IMR-90 (cell line): ENCODE data around the gene RND3. TPM values are rescaled to one million over a fixed set of nuclear protein-coding genes. Genes with fewer than 3 reads are reported as not detected.

ENCODE experiments used
- ATAC-seq: fragments of 200-7000 bp; cut with Tn5 transposase; 2 replicates; pipeline ENCODE4 v1.9.1; 2020; ENCODE audit warnings: low read depth, mild to moderate bottlenecking, moderate library complexity
- BruUV-seq: library from RNA; stranded (reverse); fragments of 400-500 nt; replicated peaks from 2 replicates; lab custom pipeline; 2021; lab: Mats Ljungman, UMichigan
- CTCF ChIA-PET: fragments of 300-600 bp; formaldehyde crosslinking; extraction: SDS; loops from one replicate; lab custom pipeline; 2021; ENCODE audit warnings: antibody characterized with exemption; lab: Yijun Ruan, JAX
- POLR2A ChIA-PET: fragments of 300-600 bp; sonication (Branson Sonifier 250); formaldehyde crosslinking; loops from one replicate; lab custom pipeline; 2022; ENCODE audit warnings: antibody characterized with exemption; ENCODE audit not compliant: unreplicated experiment; lab: Charles Lee
- DNase-seq: peaks from one replicate; pipeline ENCODE4 v3.0.0; 2013
- H2AFZ ChIP-seq: replicated peaks from 2 replicates; pipeline ENCODE3; 2013; ENCODE audit warnings: low read length, mild to moderate bottlenecking; ENCODE audit not compliant: poor library complexity
- H2AK5ac ChIP-seq: 2 replicates; pipeline ENCODE4 v1.6.1; 2013; ENCODE audit warnings: low read depth, low read length, inconsistent platforms
- H2AK9ac ChIP-seq: replicated peaks from 2 replicates; pipeline ENCODE3; 2013; ENCODE audit warnings: mild to moderate bottlenecking, low read depth, low read length, moderate library complexity; ENCODE audit not compliant: poor library complexity
- H2BK120ac ChIP-seq: 2 replicates; pipeline ENCODE4 v1.6.1; 2013; ENCODE audit warnings: low read depth, low read length, inconsistent platforms
- H2BK15ac ChIP-seq: 3 replicates; pipeline ENCODE4 v1.6.1; 2013; ENCODE audit warnings: low read depth, low read length, inconsistent platforms
- H2BK20ac ChIP-seq: 2 replicates; pipeline ENCODE4 v1.6.1; 2013; ENCODE audit warnings: low read depth, mild to moderate bottlenecking, inconsistent platforms, low read length, moderate library complexity
- H2BK5ac ChIP-seq: 2 replicates; pipeline ENCODE4 v1.6.1; 2013; ENCODE audit warnings: mild to moderate bottlenecking, low read depth, low read length, inconsistent platforms; ENCODE audit not compliant: poor library complexity, severe bottlenecking
- H3K14ac ChIP-seq: replicated peaks from 2 replicates; pipeline ENCODE4 v1.6.1; 2013; ENCODE audit warnings: low read depth, low read length, inconsistent platforms
- H3K18ac ChIP-seq: 2 replicates; pipeline ENCODE4 v1.6.1; 2013; ENCODE audit warnings: low read depth, low read length, control low read depth
- H3K23ac ChIP-seq: 2 replicates; pipeline ENCODE4 v1.6.1; 2013; ENCODE audit warnings: low read depth, low read length, inconsistent platforms
- H3K27ac ChIP-seq: 2 replicates; pipeline ENCODE4 v1.5.1; 2013; ENCODE audit warnings: mild to moderate bottlenecking, control low read depth, low read length; ENCODE audit not compliant: insufficient read depth
- H3K27me3 ChIP-seq: 2 replicates; pipeline ENCODE4 v1.6.1; 2013; ENCODE audit warnings: low read length; ENCODE audit not compliant: control insufficient read depth, insufficient read depth
- H3K36me3 ChIP-seq: 2 replicates; pipeline ENCODE4 v1.6.1; 2013; ENCODE audit warnings: low read length, mixed read lengths; ENCODE audit not compliant: control insufficient read depth, insufficient read depth
- H3K4ac ChIP-seq: 2 replicates; pipeline ENCODE4 v1.6.1; 2013; ENCODE audit warnings: low read depth, low read length, inconsistent platforms
- H3K4me1 ChIP-seq: 2 replicates; pipeline ENCODE4 v1.6.1; 2013; ENCODE audit warnings: low read length, mixed read lengths; ENCODE audit not compliant: control insufficient read depth, insufficient read depth
- H3K4me2 ChIP-seq: 2 replicates; pipeline ENCODE4 v1.6.1; 2013; ENCODE audit warnings: low read depth, mild to moderate bottlenecking, control low read depth, low read length, moderate library complexity
- H3K4me3 ChIP-seq: 2 replicates; pipeline ENCODE4 v1.5.1; 2013; ENCODE audit warnings: low read depth, mild to moderate bottlenecking, control low read depth, low read length, moderate library complexity; ENCODE audit not compliant: insufficient read depth
- H3K56ac ChIP-seq: 2 replicates; pipeline ENCODE4 v1.6.1; 2013; ENCODE audit warnings: low read length, inconsistent platforms; ENCODE audit not compliant: insufficient read depth; ENCODE audit errors: extremely low read depth
- H3K79me1 ChIP-seq, 2 experiments: 2 replicates each; pipeline ENCODE4 v1.6.1; 2013; ENCODE audit warnings: low read length in 2 of 2, inconsistent platforms in 1 of 2, low read depth in 1 of 2
- H3K9ac ChIP-seq: 2 replicates; pipeline ENCODE4 v1.6.1; 2013; ENCODE audit warnings: low read depth, low read length, control low read depth
- H3K9me1 ChIP-seq: 2 replicates; pipeline ENCODE4 v1.6.1; 2013; ENCODE audit warnings: low read length, inconsistent platforms; ENCODE audit not compliant: insufficient read depth
- H3K9me3 ChIP-seq: 2 replicates; pipeline ENCODE4 v1.6.1; 2013; ENCODE audit warnings: low read length; ENCODE audit not compliant: control insufficient read depth, insufficient read depth
- H4K20me1 ChIP-seq: 2 replicates; pipeline ENCODE4 v1.6.1; 2013; ENCODE audit warnings: low read length, inconsistent platforms; ENCODE audit not compliant: insufficient read depth
- H4K5ac ChIP-seq: 2 replicates; pipeline ENCODE4 v1.6.1; 2013; ENCODE audit warnings: mild to moderate bottlenecking, low read depth, low read length, control low read depth
- H4K8ac ChIP-seq, 2 experiments: 2 replicates each; pipeline ENCODE4 v1.6.1; 2013; ENCODE audit warnings: low read depth in 2 of 2, low read length in 2 of 2, control low read depth in 1 of 2, inconsistent platforms in 1 of 2
- H4K91ac ChIP-seq: 2 replicates; pipeline ENCODE4 v1.6.1; 2013; ENCODE audit warnings: low read depth, low read length, inconsistent platforms; ENCODE audit not compliant: insufficient read depth
- BHLHE40 ChIP-seq: fragments of 150-350 bp; IDR thresholded peaks from 2 replicates; pipeline ENCODE4 v1.6.1; 2016; ENCODE audit warnings: mild to moderate bottlenecking, low read depth, low read length
- CEBPB ChIP-seq: IDR thresholded peaks from 2 replicates; pipeline ENCODE4 v1.6.1; 2012; ENCODE audit warnings: low read depth, low read length, improper control_type of control experiment
- CHD1 ChIP-seq: IDR thresholded peaks from 2 replicates; pipeline ENCODE4 v1.6.1; 2012; ENCODE audit warnings: low read depth, low read length, improper control_type of control experiment
- CTCF ChIP-seq: conservative IDR thresholded peaks from 2 replicates; pipeline ENCODE4 v1.5.1; 2012; ENCODE audit warnings: mild to moderate bottlenecking, low read depth, low read length, improper control_type of control experiment
- ELK1 ChIP-seq: fragments of 150-350 bp; IDR thresholded peaks from 2 replicates; pipeline ENCODE4 v1.6.1; 2016; ENCODE audit warnings: low read depth, mild to moderate bottlenecking, low read length, moderate library complexity, borderline replicate concordance
- FOS ChIP-seq: fragments of 150-350 bp; IDR thresholded peaks from 2 replicates; pipeline ENCODE4 v1.6.1; 2016; ENCODE audit warnings: low read depth, low read length
- MAFK ChIP-seq: IDR thresholded peaks from 2 replicates; pipeline ENCODE4 v1.6.1; 2012; ENCODE audit warnings: low read depth, low read length, improper control_type of control experiment
- MAZ ChIP-seq: IDR thresholded peaks from 2 replicates; pipeline ENCODE4 v1.6.1; 2012; ENCODE audit warnings: low read depth, mild to moderate bottlenecking, low read length, improper control_type of control experiment, moderate library complexity, borderline replicate concordance
- NFE2L2 ChIP-seq: fragments of 150-350 bp; IDR thresholded peaks from 2 replicates; pipeline ENCODE4 v1.6.1; 2016; ENCODE audit warnings: low read depth, mild to moderate bottlenecking, low read length
- POLR2A ChIP-seq: IDR thresholded peaks from 2 replicates; pipeline ENCODE4 v1.6.1; 2012; ENCODE audit warnings: mild to moderate bottlenecking, low read depth, low read length
- RAD21 ChIP-seq: IDR thresholded peaks from 2 replicates; pipeline ENCODE4 v1.6.1; 2012; ENCODE audit warnings: low read length, improper control_type of control experiment
- RCOR1 ChIP-seq: IDR thresholded peaks from 2 replicates; pipeline ENCODE4 v1.6.1; 2012; ENCODE audit warnings: mild to moderate bottlenecking, low read length, improper control_type of control experiment; ENCODE audit not compliant: insufficient replicate concordance
- SMC3 ChIP-seq: fragments of 150-350 bp; IDR thresholded peaks from 2 replicates; pipeline ENCODE4 v1.6.1; 2016; ENCODE audit warnings: low read depth, mild to moderate bottlenecking, antibody characterized with exemption, low read length, moderate library complexity
- WGBS, 2 experiments: methylation state at CpG; one replicate each; pipeline versions ENCODE4 v1.1.5 to v1.1.7; 2013; ENCODE audit warnings: missing lambda C conversion rate in 2 of 2; ENCODE audit not compliant: insufficient read length in 1 of 2; ENCODE audit errors: extremely low coverage in 2 of 2; 5-methylcytosine and 5-hydroxymethylcytosine counted together
- dilution Hi-C: fragments of 300-500 bp; cut with HindIII; formaldehyde crosslinking; loops from one replicate; pipeline ENCODE4 v1.14.3; 2018; ENCODE audit warnings: low sequenced_read_pairs; ENCODE audit not compliant: unreplicated experiment
- in situ Hi-C: fragments of 300-500 bp; cut with MboI; formaldehyde crosslinking; loops from 3 replicates; pipeline ENCODE4 v1.14.3; 2019; ENCODE audit warnings: low sequenced_read_pairs, inconsistent platforms, mixed read lengths
- intact Hi-C: fragments of 100-400 bp; cut with micrococcal nuclease; formaldehyde crosslinking; loops from 2 replicates; pipeline ENCODE4 v1.10.0; 2022
- polyA plus RNA-seq, 3 experiments: library from polyadenylated mRNA; depleted of rRNA; stranded (reverse); fragments of >200 nt; gene quantifications; 2 replicates each; pipeline ENCODE4 v1.2.3, GENCODE V29; 2012; ENCODE audit warnings: low replicate concordance in 1 of 3
- total RNA-seq: library from RNA; depleted of rRNA; stranded (reverse); fragments of >200 nt; gene quantifications from 2 replicates; pipeline ENCODE4 v1.2.3, GENCODE V29; 2012

Gene RND3
- total and polyA plus RNA-seq, 2 of the 4 experiments (the other 2 are of a cell fraction): 111 to 449 TPM

GRCh38 chr2:150531591-150531990 is 44.1 kb upstream of the RND3 start:
- H3K4me1 ChIP-seq: peaks cover 29% of the 10 kb centered on the region
- in situ Hi-C loops: no loop called here
- peak overlapping the region; percentile 67 to 89 for H4K8ac ChIP-seq
- H3K79me1 ChIP-seq: peaks cover 22 to 32% of the 10 kb centered on the region in 2 experiments
- ChIA-PET CTCF (no interaction called here), POLR2A (no interaction called here)
- no peak overlapping the region for H3K4me3 ChIP-seq
- peak overlapping the region; percentile 83 for H2AK5ac ChIP-seq
- H2BK20ac ChIP-seq: peak overlapping the region; percentile 79
- ATAC-seq (no peak), DNase-seq (peak; percentile 57)
- H4K91ac ChIP-seq: peak overlapping the region; percentile 95
- 0 out of 2 replicates have a peak overlapping the region, but pooled peaks have one; percentile 24 for H3K56ac ChIP-seq
- no peak overlapping the region for H3K9ac ChIP-seq
- H4K5ac ChIP-seq: peak overlapping the region; percentile 95
- dilution Hi-C loops: no loop called here
- peak overlapping the region; percentile 81 for H2BK120ac ChIP-seq
- no peak overlapping the region for H3K23ac ChIP-seq
- no peaks in the 10 kb centered on the region for H3K9me3 ChIP-seq
- no CpG with 5 or more reads among the region's 2 CpGs for WGBS, 2 experiments
- no peak overlapping the region for H2AFZ ChIP-seq
- no TSS peak for BruUV-seq
- no peaks in the 10 kb centered on the region for H4K20me1 ChIP-seq
- H2BK15ac ChIP-seq: peak overlapping the region; percentile 94
- no peaks in the 10 kb centered on the region for H3K36me3 ChIP-seq
- H3K4ac ChIP-seq: peak overlapping the region; percentile 89
- H2BK5ac ChIP-seq: peak overlapping the region; percentile 85
- intact Hi-C loops: no loop called here
- H2AK9ac ChIP-seq: no peak overlapping the region
- H3K4me2 ChIP-seq: no peak overlapping the region; the same call in 1 of the 2 replicates
- H3K14ac ChIP-seq: peak overlapping the region; percentile 31; the same call in 1 of the 2 replicates
- no peaks in the 10 kb centered on the region for H3K27me3 ChIP-seq
- peak overlapping the region; percentile 51; the same call in 1 of the 2 replicates for H3K27ac ChIP-seq
- no peak for TF ChIP-seq CHD1
- no peak for TF ChIP-seq NFE2L2
- no peak for TF ChIP-seq BHLHE40
- TF ChIP-seq SMC3: no peak
- no peak for TF ChIP-seq POLR2A
- TF ChIP-seq MAFK: no peak
- TF ChIP-seq RCOR1: no peak
- TF ChIP-seq CEBPB: no peak
- no peak for TF ChIP-seq CTCF
- no peak for TF ChIP-seq ELK1
- TF ChIP-seq RAD21: no peak
- no peak for TF ChIP-seq FOS
- no peak for TF ChIP-seq MAZ
- H3K18ac ChIP-seq: peak overlapping the region; percentile 97
- H3K9me1 ChIP-seq: peaks cover 24% of the 10 kb centered on the region
